WTC11 (cell line): ENCODE results near the gene EEFSEC. TPM values are rescaled to one million over a fixed set of nuclear protein-coding genes. Genes with fewer than 3 reads are reported as not detected.

Experiments used
- ATAC-seq: fragments of 200-7000 bp; cut with Tn5 transposase; 2 replicates; pipeline ENCODE4 v1.10.0; 2021; ENCODE audit warnings: mild to moderate bottlenecking, moderate library complexity
- CTCF ChIA-PET: fragments of 300-600 bp; sonication (Branson Sonifier 250); formaldehyde crosslinking; loops from one replicate; lab custom pipeline; 2021; ENCODE audit warnings: antibody characterized with exemption; lab: Charles Lee
- POLR2A ChIA-PET: fragments of 350-600 bp; sonication (Branson Sonifier 250); formaldehyde crosslinking; loops from one replicate; lab custom pipeline; 2021; ENCODE audit warnings: antibody characterized with exemption; lab: Charles Lee
- DNase-seq: peaks from one replicate; pipeline ENCODE4 v3.0.0; 2021; ENCODE audit warnings: low spot score
- H3K27ac Mint-ChIP-seq: 2 replicates; pipeline ENCODE4 v1.8.0; 2021; ENCODE audit warnings: mixed read lengths
- H3K27me3 Mint-ChIP-seq: 2 replicates; pipeline ENCODE4 v1.8.0; 2021; ENCODE audit warnings: low read depth, mild to moderate bottlenecking, moderate library complexity, mixed read lengths
- H3K36me3 Mint-ChIP-seq: 2 replicates; pipeline ENCODE4 v1.8.0; 2021; ENCODE audit warnings: mixed read lengths
- H3K4me1 Mint-ChIP-seq: 2 replicates; pipeline ENCODE4 v1.8.0; 2022; ENCODE audit warnings: mixed read lengths
- H3K4me3 Mint-ChIP-seq: 2 replicates; pipeline ENCODE4 v1.8.0; 2021; ENCODE audit warnings: mild to moderate bottlenecking, moderate library complexity, mixed read lengths
- H3K9me3 Mint-ChIP-seq: 2 replicates; pipeline ENCODE4 v1.8.0; 2021; ENCODE audit warnings: mixed read lengths
- AFF4 ChIP-seq: sonication (generic); formaldehyde crosslinking; IDR thresholded peaks from 2 replicates; pipeline ENCODE4 v1.8.1; 2023; ENCODE audit warnings: mild to moderate bottlenecking, missing genetic modification reagents, borderline replicate concordance
- ATF6 ChIP-seq: sonication (generic); formaldehyde crosslinking; IDR thresholded peaks from 2 replicates; pipeline ENCODE4 v1.8.1; 2023; ENCODE audit warnings: mild to moderate bottlenecking, missing genetic modification reagents
- CBFB ChIP-seq: sonication (generic); formaldehyde crosslinking; IDR thresholded peaks from 2 replicates; pipeline ENCODE4 v1.8.1; 2022; ENCODE audit warnings: mild to moderate bottlenecking, low read depth, missing genetic modification reagents
- CTCF ChIP-seq: fragments of 200-600 bp; IDR thresholded peaks from 2 replicates; pipeline ENCODE4 v1.8.0; 2022; ENCODE audit warnings: antibody characterized with exemption
- E2F4 ChIP-seq: sonication (generic); formaldehyde crosslinking; IDR thresholded peaks from 2 replicates; pipeline ENCODE4 v1.8.1; 2022; ENCODE audit warnings: low read depth, mild to moderate bottlenecking, moderate library complexity, missing genetic modification reagents, borderline replicate concordance
- ETV6 ChIP-seq: sonication (generic); formaldehyde crosslinking; IDR thresholded peaks from 2 replicates; pipeline ENCODE4 v1.8.1; 2022; ENCODE audit warnings: mild to moderate bottlenecking, missing genetic modification reagents
- FOXK1 ChIP-seq: sonication (generic); formaldehyde crosslinking; IDR thresholded peaks from 2 replicates; pipeline ENCODE4 v1.8.0; 2022; ENCODE audit warnings: mild to moderate bottlenecking, moderate library complexity, missing genetic modification reagents
- FOXP1 ChIP-seq: sonication (generic); formaldehyde crosslinking; IDR thresholded peaks from 2 replicates; pipeline ENCODE4 v1.8.0; 2022; ENCODE audit warnings: missing genetic modification reagents, mild to moderate bottlenecking, moderate library complexity, borderline replicate concordance
- MLX ChIP-seq: sonication (generic); formaldehyde crosslinking; IDR thresholded peaks from 2 replicates; pipeline ENCODE4 v1.8.1; 2023; ENCODE audit warnings: mild to moderate bottlenecking, missing genetic modification reagents, moderate library complexity
- NR2C2 ChIP-seq: sonication (generic); formaldehyde crosslinking; IDR thresholded peaks from 2 replicates; pipeline ENCODE4 v1.8.0; 2022; ENCODE audit warnings: mild to moderate bottlenecking, missing genetic modification reagents
- TP53 ChIP-seq: sonication (generic); formaldehyde crosslinking; IDR thresholded peaks from 2 replicates; pipeline ENCODE4 v1.8.1; 2023; ENCODE audit warnings: mild to moderate bottlenecking, missing genetic modification reagents
- ZNF263 ChIP-seq: sonication (generic); formaldehyde crosslinking; IDR thresholded peaks from 2 replicates; pipeline ENCODE4 v1.8.1; 2022; ENCODE audit warnings: low read depth, mild to moderate bottlenecking, moderate library complexity, missing genetic modification reagents
- ZNF396 ChIP-seq: fragments of 250-450 bp; sonication (Bioruptor Pico); IDR thresholded peaks from 2 replicates; pipeline ENCODE4 v1.8.0; 2021; ENCODE audit warnings: mild to moderate bottlenecking, moderate library complexity, borderline replicate concordance
- total RNA-seq: library from RNA; stranded (reverse); gene quantifications from 3 replicates; pipeline ENCODE4 v1.2.3, GENCODE V29; 2021

Gene EEFSEC
- total RNA-seq, 1 experiment from 2014 or later, result 13.7 TPM

- TF ChIP-seq CTCF, result peak; percentile 79
- no peak for TF ChIP-seq AFF4 (CRISPR knock-in tag)
- TF ChIP-seq NR2C2, result no peak
- 0 out of 2 replicates have a peak, but pooled peaks have one; percentile 6 for TF ChIP-seq MLX (CRISPR knock-in tag)
- no peak for TF ChIP-seq FOXK1
- TF ChIP-seq TP53 (CRISPR knock-in tag), result peak; percentile 50; the same call in 1 of the 2 replicates
- TF ChIP-seq ETV6 (CRISPR knock-in tag), result peak; percentile 20; the same call in 1 of the 2 replicates
Observed at GRCh38 chr3:128426128-128426921, 273.0 kb downstream of the EEFSEC start (continued).

GRCh38 chr3:128427175-128427857, 274.0 kb downstream of the EEFSEC start:
- peaks cover 67% of the 10 kb centered on the region for H3K27me3 Mint-ChIP-seq
- ATAC-seq (0 out of 2 replicates have a peak, but pooled peaks have one; percentile 5), DNase-seq (no peak)
- no peaks in the 10 kb centered on the region for H3K36me3 Mint-ChIP-seq
- H3K4me1 Mint-ChIP-seq, result peaks cover 32% of the 10 kb centered on the region
- TF ChIP-seq CBFB (CRISPR knock-in tag) (no peak), MLX (CRISPR knock-in tag) (0 out of 2 replicates have a peak, but pooled peaks have one; percentile 39), FOXP1 (no peak)
- no peak overlapping the region for H3K27ac Mint-ChIP-seq
- no peaks in the 10 kb centered on the region for H3K9me3 Mint-ChIP-seq
- CTCF ChIA-PET, result interaction anchor here (0.5 to 5.6 kb wide), 11 partner anchors 11 to 257 kb away, joined by 3 to 54 read pairs (median 9); partner anchors contain the start of gene GATA2
- H3K4me3 Mint-ChIP-seq, result 0 out of 2 replicates have a peak overlapping the region, but pooled peaks have one; percentile 3
- POLR2A ChIA-PET, result interaction anchor here (0.5 kb wide), 1 partner anchor 59 kb away, joined by 3 read pairs; no protein-coding TSS in a partner anchor

- no peaks in the 10 kb centered on the region for H3K36me3 Mint-ChIP-seq
- no peak overlapping the region for H3K4me3 Mint-ChIP-seq
- CTCF ChIA-PET, result interaction anchor here (1.1 to 5.6 kb wide), 10 partner anchors 10 to 258 kb away, joined by 3 to 54 read pairs (median 10); partner anchors contain the start of gene GATA2
- peaks cover 34% of the 10 kb centered on the region for H3K4me1 Mint-ChIP-seq
- POLR2A ChIA-PET, result interaction anchor here (0.5 kb wide), 1 partner anchor 59 kb away, joined by 3 read pairs; no protein-coding TSS in a partner anchor
- H3K27ac Mint-ChIP-seq, result no peak overlapping the region
- no peaks in the 10 kb centered on the region for H3K9me3 Mint-ChIP-seq
- ATAC-seq, result no peak
- peaks cover 69% of the 10 kb centered on the region for H3K27me3 Mint-ChIP-seq
- DNase-seq, result no peak
- no peak for TF ChIP-seq ATF6
- no peak for TF ChIP-seq ZNF263 (CRISPR knock-in tag)
- TF ChIP-seq E2F4 (CRISPR knock-in tag), result no peak
- no peak for TF ChIP-seq ZNF396 (CRISPR knock-in tag)
Observed at GRCh38 chr3:128427872-128428822, 274.9 kb downstream of the EEFSEC start.
